Lung (tissue), 12 donors: Measurements from ENCODE around the gene LONP2. TPM values are rescaled to one million over a fixed set of nuclear protein-coding genes. Genes with fewer than 3 reads are reported as not detected.
A peak's percentile ranks its signal among the peaks of the same experiment; 100 is the strongest.

Experiments
- ATAC-seq: fragments of 200-7000 bp; cut with Tn5 transposase; one replicate; pipeline ENCODE4 v1.9.1; 2020; ENCODE audit warnings: moderate number of reproducible peaks; ENCODE audit not compliant: insufficient read depth, low FRiP score
- DNase-seq, 3 donors: peaks; one replicate each; pipeline ENCODE4 v3.0.0-alpha.2; 2013 to 2017
- H3K27ac ChIP-seq, 2 donors: one replicate each; pipeline ENCODE4 v1.5.1; 2013; ENCODE audit warnings: mild to moderate bottlenecking in 2 of 2, moderate library complexity in 2 of 2, control low read depth in 1 of 2, inconsistent platforms in 1 of 2, low read depth in 1 of 2, low read length in 1 of 2
- H3K27me3 ChIP-seq, 3 donors: one replicate each; pipeline ENCODE4 v1.5.1; 2013; ENCODE audit warnings: low read length in 2 of 3; ENCODE audit not compliant: control insufficient read depth in 3 of 3, insufficient read depth in 3 of 3
- H3K36me3 ChIP-seq, 4 donors: one replicate each; pipeline ENCODE4 v1.5.1; 2013; ENCODE audit warnings: low read length in 4 of 4, mild to moderate bottlenecking in 1 of 4, moderate library complexity in 1 of 4; ENCODE audit not compliant: control insufficient read depth in 4 of 4, insufficient read depth in 4 of 4
- H3K4me1 ChIP-seq, 5 donors: one replicate each; pipeline ENCODE4 v1.5.1; 2013; ENCODE audit warnings: low read length in 5 of 5, mild to moderate bottlenecking in 2 of 5, moderate library complexity in 1 of 5; ENCODE audit not compliant: control insufficient read depth in 5 of 5, insufficient read depth in 5 of 5
- H3K4me3 ChIP-seq: one replicate; pipeline ENCODE4 v1.5.1; 2013; ENCODE audit warnings: mild to moderate bottlenecking, control low read depth, moderate library complexity
- H3K9ac ChIP-seq, 2 donors: one replicate each; pipeline ENCODE4 v1.5.1; 2013; ENCODE audit warnings: low read length in 2 of 2, control low read depth in 1 of 2; ENCODE audit not compliant: insufficient read depth in 1 of 2
- H3K9me3 ChIP-seq, 4 donors: one replicate each; pipeline ENCODE4 v1.5.1; 2013; ENCODE audit warnings: low read length in 3 of 4, mild to moderate bottlenecking in 1 of 4, moderate library complexity in 1 of 4; ENCODE audit not compliant: control insufficient read depth in 4 of 4, insufficient read depth in 3 of 4
- WGBS, 2 donors: extraction: QIAGEN DNeasy Blood & Tissue Kit; methylation state at CpG; one replicate each; pipeline ENCODE4 v1.1.7; 2013; 5-methylcytosine and 5-hydroxymethylcytosine counted together
- polyA plus RNA-seq, 2 donors: library from polyadenylated mRNA; stranded (reverse); fragments of 200-250 nt; gene quantifications; one replicate each; pipeline ENCODE4 v1.2.1, GENCODE V29; 2013
- total RNA-seq, 2 donors: library from RNA; depleted of rRNA in 1 of 2; stranded (reverse); fragments of >200 nt in 1 of 2; gene quantifications; one replicate each; pipeline ENCODE4 v1.2.1, GENCODE V29; 2014 to 2021
- TF ChIP-seq, protein P1 (sequence below): IDR thresholded peaks from 2 replicates; pipeline ENCODE4 v1.5.1; 2012; ENCODE audit warnings: mild to moderate bottlenecking; ENCODE audit errors: control extremely low read depth, extremely low read depth
- donor health status: control.
- donor health status: control.
- donor health status: Bipolar disorder and iron deficiency.
- donor health status: healthy.
- donor health status: DM: yes; HTN: yes; CAD: no.

LONP2 gene
- total and polyA plus RNA-seq, 4 donors: 20.7 to 81.5 (median 46.1) TPM

DNA sequence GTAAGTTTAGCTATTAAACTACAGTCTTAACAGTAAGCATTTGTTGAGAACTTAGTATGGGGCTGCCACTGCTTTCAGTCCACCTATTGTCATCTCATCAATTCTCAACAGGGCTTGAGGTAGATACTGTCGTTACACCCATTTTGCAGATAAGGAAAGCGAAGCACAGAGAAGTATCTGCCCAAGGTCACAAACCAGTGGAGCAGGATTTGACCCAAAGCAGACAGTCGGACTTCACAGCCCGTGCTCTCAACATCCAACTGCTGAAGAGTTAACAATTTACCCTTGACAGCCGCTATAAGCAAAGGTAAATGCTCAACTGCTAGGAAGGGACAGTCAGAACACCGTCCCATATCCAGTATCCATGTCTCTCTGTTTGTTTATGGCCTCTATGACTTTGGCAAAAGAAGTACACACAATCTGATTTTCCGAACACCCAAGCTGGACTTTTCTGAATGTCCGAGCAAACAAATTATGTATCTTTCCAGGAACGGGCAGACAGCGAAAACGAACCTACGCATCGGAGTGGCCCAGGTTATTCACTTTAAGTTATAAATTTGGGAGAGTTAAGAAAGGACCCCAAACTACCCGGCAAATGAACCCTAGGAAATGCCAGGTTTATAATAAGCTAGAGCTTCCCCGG lies 139.9 kb downstream of the LONP2 start:
- Histone ChIP-seq H3K27ac (peak overlapping the region; percentile 96 to 100), H3K36me3 (no peaks in the 10 kb centered on the region), H3K4me1 (peaks cover 13 to 25% (median 16%) of the 10 kb centered on the region in 5 donors), H3K4me3 (peak overlapping the region; percentile 67), H3K9me3 (no peaks in the 10 kb centered on the region), H3K27me3 (no peaks in the 10 kb centered on the region), H3K9ac (peak overlapping the region; percentile 67 to 87)
- ATAC-seq: no peak
- TF ChIP-seq, protein P1, sequence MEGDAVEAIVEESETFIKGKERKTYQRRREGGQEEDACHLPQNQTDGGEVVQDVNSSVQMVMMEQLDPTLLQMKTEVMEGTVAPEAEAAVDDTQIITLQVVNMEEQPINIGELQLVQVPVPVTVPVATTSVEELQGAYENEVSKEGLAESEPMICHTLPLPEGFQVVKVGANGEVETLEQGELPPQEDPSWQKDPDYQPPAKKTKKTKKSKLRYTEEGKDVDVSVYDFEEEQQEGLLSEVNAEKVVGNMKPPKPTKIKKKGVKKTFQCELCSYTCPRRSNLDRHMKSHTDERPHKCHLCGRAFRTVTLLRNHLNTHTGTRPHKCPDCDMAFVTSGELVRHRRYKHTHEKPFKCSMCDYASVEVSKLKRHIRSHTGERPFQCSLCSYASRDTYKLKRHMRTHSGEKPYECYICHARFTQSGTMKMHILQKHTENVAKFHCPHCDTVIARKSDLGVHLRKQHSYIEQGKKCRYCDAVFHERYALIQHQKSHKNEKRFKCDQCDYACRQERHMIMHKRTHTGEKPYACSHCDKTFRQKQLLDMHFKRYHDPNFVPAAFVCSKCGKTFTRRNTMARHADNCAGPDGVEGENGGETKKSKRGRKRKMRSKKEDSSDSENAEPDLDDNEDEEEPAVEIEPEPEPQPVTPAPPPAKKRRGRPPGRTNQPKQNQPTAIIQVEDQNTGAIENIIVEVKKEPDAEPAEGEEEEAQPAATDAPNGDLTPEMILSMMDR: no peak
- DNase-seq: peak; percentile 39 to 80 (median 79)
- WGBS, 2 donors: 2 to 3% methylated on average over 15 of the region's 15 CpGs

DNA sequence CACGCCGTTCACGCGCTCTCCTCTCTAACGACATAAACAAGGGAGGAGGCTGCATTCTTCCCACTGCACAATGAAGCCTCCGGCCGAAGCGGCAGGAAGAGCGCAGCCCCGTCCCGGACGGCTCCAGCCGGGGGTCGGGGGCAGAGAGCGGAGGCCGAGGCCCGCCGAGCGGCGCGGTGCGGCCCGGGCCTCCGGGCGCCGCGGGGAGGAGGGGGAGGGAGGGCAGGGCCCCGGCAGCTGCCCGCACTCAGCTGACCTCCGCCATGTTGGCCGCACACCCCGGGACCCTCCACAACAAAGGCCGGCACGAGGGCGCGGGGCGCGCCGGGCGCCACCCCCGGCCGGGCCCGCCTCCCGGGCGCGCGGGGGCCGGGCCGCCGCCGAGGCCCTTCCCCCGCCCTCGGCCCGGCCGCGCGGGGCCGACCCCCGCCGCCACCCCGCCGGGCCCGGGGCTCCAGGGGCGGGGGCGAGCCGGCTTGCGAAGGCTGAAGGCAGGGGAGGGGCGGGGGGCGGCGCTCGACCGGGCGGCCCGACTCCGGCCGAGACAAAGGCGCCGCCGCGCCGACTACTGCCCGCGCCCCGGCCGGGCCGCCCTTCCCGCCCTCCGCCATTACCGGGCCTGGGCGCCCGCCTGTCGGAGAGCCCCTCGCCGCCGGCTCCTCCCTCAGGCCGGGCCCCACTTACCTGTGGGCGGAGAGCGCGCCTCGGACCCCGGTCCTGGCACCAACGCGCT lies 140.6 kb downstream of the LONP2 start:
- H3K9me3 ChIP-seq: no peaks in the 10 kb centered on the region
- peaks cover 11 to 19% (median 14%) of the 10 kb centered on the region in 5 donors for H3K4me1 ChIP-seq
- TF ChIP-seq, protein P1: no peak
- DNase-seq: peak; percentile 63 to 80 (median 70)
- 0 to 1% methylated on average over 51 to 103 of the region's 103 CpGs for WGBS, 2 donors
- peak overlapping the region; percentile 67 to 87 for H3K9ac ChIP-seq
- H3K4me3 ChIP-seq: peak overlapping the region; percentile 87
- H3K27ac ChIP-seq: peak overlapping the region; percentile 100
- ATAC-seq: peak; percentile 67
- H3K36me3 ChIP-seq: no peaks in the 10 kb centered on the region
- no peaks in the 10 kb centered on the region for H3K27me3 ChIP-seq

DNA sequence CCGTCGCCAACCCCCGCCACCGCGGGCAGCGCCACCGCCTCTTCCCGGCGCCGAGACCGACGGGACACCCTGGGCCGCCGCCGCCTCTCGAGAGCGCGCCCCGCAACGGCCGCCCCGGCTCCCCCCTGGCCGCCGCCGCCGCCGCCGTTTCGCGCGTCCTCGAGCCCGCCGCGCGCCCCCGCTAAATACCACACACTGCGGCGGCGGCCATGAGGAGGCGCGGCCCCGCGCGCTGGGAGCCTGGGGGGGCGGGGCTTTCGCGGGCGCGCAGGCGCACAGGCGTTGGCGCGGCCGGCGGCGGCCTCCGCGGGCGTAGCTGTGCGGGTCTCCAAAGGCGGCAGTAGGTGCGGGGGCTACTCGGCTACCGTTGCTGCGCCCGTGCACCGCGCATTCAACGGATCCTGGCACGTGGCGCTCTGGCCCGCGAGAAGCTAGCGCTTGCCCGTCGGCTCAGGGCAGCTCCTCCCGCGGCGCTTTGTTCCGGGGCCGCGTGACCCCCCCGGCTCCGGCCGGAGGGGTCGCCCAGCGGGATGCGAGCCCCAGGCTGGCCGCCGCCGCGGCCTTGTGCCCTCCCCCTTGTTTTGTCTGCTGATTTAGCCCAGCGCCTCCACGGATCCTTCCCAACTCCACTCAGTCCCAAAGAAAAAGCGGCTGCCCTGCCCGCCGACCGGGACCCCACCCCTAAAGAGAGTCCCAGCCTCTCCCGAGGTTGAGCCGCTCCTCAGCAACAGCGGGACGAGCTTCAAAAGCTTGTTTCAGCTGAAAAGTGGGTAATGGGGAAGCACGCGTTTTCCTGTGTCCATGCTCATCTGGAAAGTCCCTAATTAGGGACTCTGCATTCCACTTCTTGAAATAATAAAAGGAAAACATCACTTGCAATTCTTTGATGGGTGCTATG lies 141.4 kb downstream of the LONP2 start, which contains the start of gene SIAH1:
SIAH1 (minus strand) TSS at position 161 of the 898 bp plus-strand sequence. CDS start 22,985 bp downstream, outside the sequence.
- TF ChIP-seq, protein P1: no peak
- peak within 1 kb of the TSS; percentile 87 for H3K4me3 ChIP-seq
- no peaks in the 10 kb centered on the region for H3K36me3 ChIP-seq
- DNase-seq (peak; percentile 91 to 93 (median 92)), ATAC-seq (peak; percentile 92)
- H3K4me1 ChIP-seq: peaks cover 8 to 14% (median 12%) of the 10 kb centered on the region in 5 donors
- peak within 1 kb of the TSS; percentile 100 for H3K27ac ChIP-seq
- WGBS, 2 donors: 0 to 1% methylated on average over 78 to 105 of the region's 105 CpGs
- H3K9me3 ChIP-seq: no peaks in the 10 kb centered on the region
- no peaks in the 10 kb centered on the region for H3K27me3 ChIP-seq
- peak within 1 kb of the TSS; percentile 69 to 87 for H3K9ac ChIP-seq
